ENCODE data around the gene BCKDHB.

DNA sequence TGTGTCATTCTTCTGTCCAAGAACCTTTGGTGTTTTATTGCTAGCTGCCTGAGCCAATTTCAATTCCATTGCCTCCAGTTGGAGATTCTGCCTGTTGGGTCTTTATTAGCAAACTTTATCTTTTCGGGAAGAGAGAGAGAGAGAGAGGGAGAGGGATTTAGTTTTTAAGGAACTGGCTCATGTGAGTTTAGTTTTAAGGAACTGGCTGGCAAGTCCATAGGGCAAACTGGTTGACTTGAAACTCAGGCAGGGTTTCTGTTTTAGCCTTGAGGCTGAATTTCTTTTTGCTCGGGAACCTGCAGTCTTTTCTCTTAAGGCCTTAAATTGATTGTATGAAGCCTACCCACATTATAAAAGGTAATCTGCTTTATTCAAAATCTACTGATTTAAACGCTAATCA, 23.0 kb downstream of the BCKDHB start:
- TF ChIP-seq, protein P1, sequence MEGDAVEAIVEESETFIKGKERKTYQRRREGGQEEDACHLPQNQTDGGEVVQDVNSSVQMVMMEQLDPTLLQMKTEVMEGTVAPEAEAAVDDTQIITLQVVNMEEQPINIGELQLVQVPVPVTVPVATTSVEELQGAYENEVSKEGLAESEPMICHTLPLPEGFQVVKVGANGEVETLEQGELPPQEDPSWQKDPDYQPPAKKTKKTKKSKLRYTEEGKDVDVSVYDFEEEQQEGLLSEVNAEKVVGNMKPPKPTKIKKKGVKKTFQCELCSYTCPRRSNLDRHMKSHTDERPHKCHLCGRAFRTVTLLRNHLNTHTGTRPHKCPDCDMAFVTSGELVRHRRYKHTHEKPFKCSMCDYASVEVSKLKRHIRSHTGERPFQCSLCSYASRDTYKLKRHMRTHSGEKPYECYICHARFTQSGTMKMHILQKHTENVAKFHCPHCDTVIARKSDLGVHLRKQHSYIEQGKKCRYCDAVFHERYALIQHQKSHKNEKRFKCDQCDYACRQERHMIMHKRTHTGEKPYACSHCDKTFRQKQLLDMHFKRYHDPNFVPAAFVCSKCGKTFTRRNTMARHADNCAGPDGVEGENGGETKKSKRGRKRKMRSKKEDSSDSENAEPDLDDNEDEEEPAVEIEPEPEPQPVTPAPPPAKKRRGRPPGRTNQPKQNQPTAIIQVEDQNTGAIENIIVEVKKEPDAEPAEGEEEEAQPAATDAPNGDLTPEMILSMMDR (IDR thresholded peaks at IDR 0.05; ENCODE audit: insufficient read depth, low read length), result no peak
- TF ChIP-seq REST (IDR thresholded peaks at IDR 0.05; ENCODE audit: insufficient replicate concordance, low read depth) (no peak), POLR2AphosphoS5 (IDR thresholded peaks at IDR 0.05; ENCODE audit: low read depth) (no peak), SPI1 (IDR thresholded peaks at IDR 0.05; ENCODE audit: borderline replicate concordance, low read depth) (peak; percentile 59; the same call in 1 of the 2 replicates), GABPA (IDR thresholded peaks at IDR 0.05; ENCODE audit: low read depth) (no peak)

Measured in HL-60 (cell line).